Measurements from ENCODE around the gene FCF1.

FCF1 gene

GRCh38 chr14:74762917-74763802 is 50.2 kb downstream of the FCF1 start, which contains the start of gene YLPM1:
YLPM1 (plus strand) TSS chr14:74763316; CDS start chr14:74763490, 174 bp downstream.
- in situ Hi-C loops (cut with MboI; ENCODE audit: low sequenced_read_pairs) = no loop called here

GRCh38 chr14:74763803-74764531 is 51.0 kb downstream of the FCF1 start:
- in situ Hi-C loops (cut with MboI; ENCODE audit: low sequenced_read_pairs) = no loop called here

DNA sequence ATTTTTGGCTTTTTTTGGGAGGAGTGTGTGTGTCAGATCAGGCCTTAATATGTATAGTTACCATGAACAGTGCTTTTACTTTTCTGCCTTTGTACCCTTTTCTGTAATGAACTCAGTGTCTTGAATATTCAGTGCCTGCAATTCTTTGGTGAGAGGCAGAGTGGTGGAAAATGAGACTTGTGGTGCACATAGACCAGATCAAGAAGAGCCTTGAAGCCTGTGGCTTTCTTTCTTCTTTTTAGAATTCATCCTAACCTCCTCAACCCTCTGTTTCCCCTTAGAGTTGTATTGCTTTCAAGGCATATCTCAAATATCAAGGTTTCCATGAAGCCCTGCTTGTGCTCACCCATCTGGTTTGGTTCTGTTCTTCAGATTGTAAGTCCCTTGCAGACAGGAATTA is 52.8 kb downstream of the FCF1 start:
- in situ Hi-C loops (cut with MboI; ENCODE audit: low sequenced_read_pairs) = no loop called here

GRCh38 chr14:74771399-74771798 is 58.5 kb downstream of the FCF1 start:
- in situ Hi-C loops (cut with MboI; ENCODE audit: low sequenced_read_pairs) = no loop called here

DNA sequence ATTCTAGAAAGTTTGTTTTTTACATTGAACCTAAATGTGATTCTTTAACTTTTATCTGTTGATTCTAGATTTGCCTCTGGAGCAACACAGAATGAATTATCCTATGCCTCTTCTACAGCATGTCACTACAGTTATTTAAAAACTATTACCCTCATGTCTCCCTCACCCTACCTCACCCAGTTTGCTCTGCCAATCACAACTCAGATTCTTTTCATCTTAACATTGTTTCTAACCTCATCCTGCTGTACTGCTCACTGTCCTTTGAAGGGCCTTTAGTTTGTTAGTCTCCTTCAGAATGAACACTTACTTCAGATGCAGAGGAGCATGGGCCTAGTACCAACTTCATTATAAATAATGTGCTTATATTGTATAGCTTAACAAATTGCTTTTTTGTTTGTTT is 71.7 kb downstream of the FCF1 start:
- in situ Hi-C loops (cut with MboI; ENCODE audit: low sequenced_read_pairs) = no loop called here

DNA sequence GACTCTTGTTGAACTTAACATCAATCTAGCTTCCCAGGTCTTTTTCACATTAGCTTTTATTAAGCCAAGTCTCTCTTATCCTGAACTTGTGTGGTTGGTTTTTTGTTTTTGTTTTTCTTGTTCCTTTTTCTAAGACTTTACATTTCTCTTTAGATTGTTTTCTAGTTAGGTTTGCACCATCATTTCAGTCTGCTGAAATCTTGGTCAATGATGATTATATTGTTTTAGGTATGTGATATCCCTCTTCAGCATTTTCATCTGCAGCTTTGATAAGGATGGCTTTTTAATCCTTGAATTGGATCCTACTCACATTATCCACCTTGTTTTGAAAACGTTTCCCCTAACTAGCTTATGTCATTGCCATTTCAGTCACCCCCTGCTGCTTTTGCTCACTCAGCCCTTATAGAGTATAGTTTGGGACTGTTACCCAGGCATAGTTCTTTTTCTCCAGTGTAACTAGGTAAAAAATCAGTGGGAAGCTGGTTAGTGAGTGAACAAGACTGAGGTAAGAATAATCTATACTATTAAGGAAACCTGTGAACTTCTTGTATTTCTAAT is 72.2 kb downstream of the FCF1 start:
- in situ Hi-C loops (cut with MboI; ENCODE audit: low sequenced_read_pairs) = no loop called here

GRCh38 chr14:74786796-74787315 is 73.9 kb downstream of the FCF1 start:
- in situ Hi-C loops (cut with MboI; ENCODE audit: low sequenced_read_pairs) = no loop called here
